ENCODE results near the gene BCKDHA.

DNA sequence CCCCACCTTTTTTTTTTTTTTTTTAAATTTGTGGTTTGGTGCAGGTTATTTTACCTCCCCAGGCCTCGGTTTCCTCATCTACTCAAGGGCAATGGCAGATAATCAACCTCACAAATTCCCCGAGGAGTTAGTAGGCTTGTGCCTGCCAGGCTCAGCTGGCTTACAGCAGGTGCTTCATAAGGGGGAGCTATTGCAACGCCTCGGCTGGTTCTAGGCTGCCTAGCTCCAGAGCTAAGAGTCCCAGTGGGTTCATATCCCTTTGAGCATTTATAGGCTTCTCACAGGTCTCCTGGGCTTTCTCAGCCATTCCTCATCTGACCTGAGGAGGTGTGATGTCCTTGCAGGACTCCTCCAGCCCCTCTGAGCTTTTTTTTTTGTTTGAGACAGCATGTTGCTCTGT lies 10.6 kb downstream of the BCKDHA start:
- TF ChIP-seq ELF1 (IDR thresholded peaks at IDR 0.05; ENCODE audit: borderline replicate concordance, low read depth) = no peak
- TF ChIP-seq, protein P1, sequence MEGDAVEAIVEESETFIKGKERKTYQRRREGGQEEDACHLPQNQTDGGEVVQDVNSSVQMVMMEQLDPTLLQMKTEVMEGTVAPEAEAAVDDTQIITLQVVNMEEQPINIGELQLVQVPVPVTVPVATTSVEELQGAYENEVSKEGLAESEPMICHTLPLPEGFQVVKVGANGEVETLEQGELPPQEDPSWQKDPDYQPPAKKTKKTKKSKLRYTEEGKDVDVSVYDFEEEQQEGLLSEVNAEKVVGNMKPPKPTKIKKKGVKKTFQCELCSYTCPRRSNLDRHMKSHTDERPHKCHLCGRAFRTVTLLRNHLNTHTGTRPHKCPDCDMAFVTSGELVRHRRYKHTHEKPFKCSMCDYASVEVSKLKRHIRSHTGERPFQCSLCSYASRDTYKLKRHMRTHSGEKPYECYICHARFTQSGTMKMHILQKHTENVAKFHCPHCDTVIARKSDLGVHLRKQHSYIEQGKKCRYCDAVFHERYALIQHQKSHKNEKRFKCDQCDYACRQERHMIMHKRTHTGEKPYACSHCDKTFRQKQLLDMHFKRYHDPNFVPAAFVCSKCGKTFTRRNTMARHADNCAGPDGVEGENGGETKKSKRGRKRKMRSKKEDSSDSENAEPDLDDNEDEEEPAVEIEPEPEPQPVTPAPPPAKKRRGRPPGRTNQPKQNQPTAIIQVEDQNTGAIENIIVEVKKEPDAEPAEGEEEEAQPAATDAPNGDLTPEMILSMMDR (IDR thresholded peaks at IDR 0.05 in 2 of 3, conservative IDR thresholded peaks at IDR 0.05 in 1 of 3; ENCODE audit: borderline replicate concordance in 1 of 3, insufficient read depth in 1 of 3, low read depth in 2 of 3, low read length in 2 of 3) = no peak
- no peak for TF ChIP-seq ZNF274 (IDR thresholded peaks at IDR 0.05; ENCODE audit: low read depth, low read length)
- TF ChIP-seq JUND (IDR thresholded peaks at IDR 0.05) = no peak
- TF ChIP-seq EGR1 (IDR thresholded peaks at IDR 0.05; ENCODE audit: low read depth) = no peak
- TF ChIP-seq POLR2A (IDR thresholded peaks at IDR 0.05; ENCODE audit: borderline replicate concordance, extremely low read depth, insufficient read depth, insufficient read length) = no peak
- TF ChIP-seq RAD21 (IDR thresholded peaks at IDR 0.05; ENCODE audit: low read depth) = no peak

Measured in HCT116 (cell line).